OCI-LY7 (cell line): ENCODE measurements around the gene PITPNC1.

Source experiments
- CTCF ChIP-seq: fragments of 200-600 bp; sonication (generic); conservative IDR thresholded peaks from 2 replicates; pipeline ENCODE4 v1.5.1; 2014; ENCODE audit warnings: mild to moderate bottlenecking, antibody characterized with exemption, low read length, moderate library complexity, mixed read lengths
- EZH2phosphoT487 ChIP-seq: fragments of 200-600 bp; sonication (generic); IDR thresholded peaks from 2 replicates; pipeline ENCODE4 v1.6.1; 2018; ENCODE audit warnings: low read depth, borderline replicate concordance, mild to moderate bottlenecking, mixed run types, antibody characterized with exemption, low read length, moderate library complexity, mixed read lengths

- TF ChIP-seq CTCF = no peak
- no peak for TF ChIP-seq EZH2phosphoT487
These were observed 243.0 kb downstream of the PITPNC1 start for GRCh38 chr17:67620088-67620487.
